Erythroblast (primary cell): ENCODE data around the gene STK10.
"Not testable (repeated sequence)": the region's sequence is repeated elsewhere in the genome, so short reads cannot be mapped to it uniquely, and the experiment has no call there.

Experiments used
- DNase-seq, 2 experiments: peaks; one replicate each; lab custom pipeline; 2025; lab: John Stamatoyannopoulos, UW
- GATA1 ChIP-seq: IDR thresholded peaks from 2 replicates; pipeline ENCODE4 v1.6.1; 2011; ENCODE audit warnings: low read depth, mild to moderate bottlenecking, control low read depth, low read length, moderate library complexity
- POLR2A ChIP-seq: IDR thresholded peaks from 2 replicates; pipeline ENCODE4 v1.6.1; 2011; ENCODE audit warnings: mild to moderate bottlenecking, low read length

The STK10 gene

GRCh38 chr5:172200476-172200875, 12.5 kb upstream of the STK10 start:
- DNase-seq, result no peak
- TF ChIP-seq GATA1, result no peak

GRCh38 chr5:172199446-172199845, 11.4 kb upstream of the STK10 start:
- TF ChIP-seq POLR2A, result no peak
- TF ChIP-seq GATA1, result no peak
- no peak for DNase-seq

- not testable (repeated sequence) for DNase-seq
These were observed 9.8 kb upstream of the STK10 start for GRCh38 chr5:172197775-172198174.

GRCh38 chr5:172194985-172195774, 7.2 kb upstream of the STK10 start:
- no peak for TF ChIP-seq GATA1
- TF ChIP-seq POLR2A, result no peak
- no peak for DNase-seq

- no peak for DNase-seq
- TF ChIP-seq GATA1 (no peak), POLR2A (no peak)
These were observed 5.8 kb upstream of the STK10 start, which contains the start of gene EFCAB9 for GRCh38 chr5:172193872-172194271. Gene EFCAB9, plus strand, starts transcription at chr5:172194172. Its CDS starts 1 bp downstream, at chr5:172194173.

GRCh38 chr5:172189693-172190296, 1.8 kb upstream of the STK10 start:
- TF ChIP-seq POLR2A (no peak), GATA1 (no peak)
- DNase-seq, result no peak

- no peak for DNase-seq
- no peak for TF ChIP-seq GATA1
- no peak for TF ChIP-seq POLR2A
These were observed 1.1 kb upstream of the STK10 start for GRCh38 chr5:172188893-172189692.

GRCh38 chr5:172187118-172188032, 649 bp downstream of the STK10 start:
- TF ChIP-seq GATA1 (no peak), POLR2A (no peak)
- DNase-seq, result peak; percentile 72 to 82

GRCh38 chr5:172186114-172186695, 1.8 kb downstream of the STK10 start:
- no peak for TF ChIP-seq POLR2A
- no peak for TF ChIP-seq GATA1
- DNase-seq, result no peak

GRCh38 chr5:172185096-172185461, 2.9 kb downstream of the STK10 start:
- TF ChIP-seq POLR2A (no peak), GATA1 (no peak)
- DNase-seq, result no peak

GRCh38 chr5:172183881-172184280, 4.1 kb downstream of the STK10 start:
- DNase-seq, result no peak
- TF ChIP-seq POLR2A (no peak), GATA1 (no peak)

- TF ChIP-seq POLR2A, result no peak
- TF ChIP-seq GATA1, result no peak
- no peak for DNase-seq
These were observed 5.7 kb downstream of the STK10 start for GRCh38 chr5:172182291-172182690.

- no peak for TF ChIP-seq GATA1
- TF ChIP-seq POLR2A, result no peak
- no peak for DNase-seq
These were observed 7.1 kb downstream of the STK10 start for GRCh38 chr5:172180936-172181335.
